Activated T-cell treated with anti-CD3 and anti-CD28 coated beads for 24 hours (primary cell): ENCODE measurements around the gene DTD1.

ENCODE experiments used
- DNase-seq: peaks from one replicate; pipeline ENCODE4 v3.0.0-alpha.2; 2020; ENCODE audit warnings: low read depth

Gene DTD1

GRCh38 chr20:18712131-18712530, 124.3 kb downstream of the DTD1 start:
- DNase-seq, result no peak

GRCh38 chr20:18712882-18713281, 125.0 kb downstream of the DTD1 start:
- DNase-seq, result no peak

DNA sequence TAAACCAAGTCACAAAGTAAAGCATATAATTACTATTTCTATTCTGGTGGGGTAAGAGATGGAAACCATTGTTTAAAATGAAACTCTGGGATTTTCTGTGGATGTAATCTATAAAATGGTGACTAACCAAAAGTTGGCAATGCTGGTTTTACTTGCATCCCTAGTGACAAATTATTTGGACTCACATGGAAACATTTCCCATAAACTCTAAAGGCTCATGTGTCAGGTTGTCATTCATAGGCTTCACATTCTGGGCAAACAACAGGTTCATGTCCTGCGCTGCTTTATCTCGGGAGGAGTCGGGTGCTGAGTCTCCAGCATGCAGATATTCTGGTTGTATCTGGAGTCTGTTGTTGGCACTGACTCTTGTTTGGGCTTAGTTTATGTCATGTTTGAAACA, 127.7 kb downstream of the DTD1 start:
- DNase-seq, result no peak

DNA sequence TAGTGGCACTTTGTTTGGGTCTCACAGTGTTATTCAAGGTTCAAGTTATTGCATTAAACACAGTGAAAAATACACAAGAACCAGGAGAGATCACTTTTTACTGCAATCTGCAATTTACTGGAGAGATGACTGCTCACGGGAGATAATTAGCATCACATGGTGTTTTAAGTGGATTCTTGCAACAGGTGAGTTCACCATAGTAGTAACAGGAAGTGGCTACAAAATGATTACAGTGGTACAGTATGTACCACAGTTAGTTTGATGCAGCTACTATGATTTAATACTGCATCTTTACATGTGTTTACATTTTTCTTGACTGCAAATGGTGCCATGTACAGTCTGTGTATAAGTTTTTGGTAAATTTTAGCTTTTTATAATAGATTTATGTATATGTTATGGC, 129.2 kb downstream of the DTD1 start:
- no peak for DNase-seq

DNA sequence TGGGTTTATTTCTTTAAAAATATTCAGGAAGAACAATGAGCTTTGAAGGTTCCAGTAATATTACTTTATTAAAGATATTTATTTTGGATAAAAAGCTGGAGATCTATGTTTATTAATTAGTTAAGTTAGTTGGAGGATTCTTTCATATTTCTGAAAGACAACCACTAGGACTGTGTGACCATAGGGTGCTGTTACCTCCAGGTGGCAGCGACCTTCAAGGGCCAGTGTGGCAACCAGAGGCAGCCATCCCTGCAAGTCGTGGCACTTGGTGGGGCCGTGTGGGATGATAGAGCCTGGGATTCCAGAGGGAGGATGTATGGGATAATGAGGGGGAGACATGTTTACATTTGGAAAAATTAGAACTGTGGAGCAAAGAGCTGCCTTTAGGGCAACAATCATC, 130.3 kb downstream of the DTD1 start:
- no peak for DNase-seq

DNA sequence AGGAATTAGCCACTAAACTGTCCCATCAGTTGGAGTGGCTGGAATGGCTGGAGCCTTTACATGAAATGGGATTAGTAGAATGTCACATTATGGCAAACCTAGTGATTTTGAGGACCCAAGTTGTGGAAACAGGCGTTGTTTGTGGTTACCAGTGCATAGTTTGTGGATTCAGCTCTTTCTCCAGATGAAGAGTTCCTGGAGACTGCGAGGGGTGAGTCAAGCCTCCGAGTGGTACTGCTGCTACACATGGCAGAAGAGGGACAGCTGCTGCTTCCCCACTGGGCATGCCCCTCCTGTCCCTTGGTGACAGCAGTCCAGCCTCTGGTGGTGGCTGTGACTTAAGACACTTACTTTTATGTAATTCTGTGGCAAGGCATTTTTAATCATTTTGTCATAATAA, 131.6 kb downstream of the DTD1 start:
- DNase-seq, result no peak

DNA sequence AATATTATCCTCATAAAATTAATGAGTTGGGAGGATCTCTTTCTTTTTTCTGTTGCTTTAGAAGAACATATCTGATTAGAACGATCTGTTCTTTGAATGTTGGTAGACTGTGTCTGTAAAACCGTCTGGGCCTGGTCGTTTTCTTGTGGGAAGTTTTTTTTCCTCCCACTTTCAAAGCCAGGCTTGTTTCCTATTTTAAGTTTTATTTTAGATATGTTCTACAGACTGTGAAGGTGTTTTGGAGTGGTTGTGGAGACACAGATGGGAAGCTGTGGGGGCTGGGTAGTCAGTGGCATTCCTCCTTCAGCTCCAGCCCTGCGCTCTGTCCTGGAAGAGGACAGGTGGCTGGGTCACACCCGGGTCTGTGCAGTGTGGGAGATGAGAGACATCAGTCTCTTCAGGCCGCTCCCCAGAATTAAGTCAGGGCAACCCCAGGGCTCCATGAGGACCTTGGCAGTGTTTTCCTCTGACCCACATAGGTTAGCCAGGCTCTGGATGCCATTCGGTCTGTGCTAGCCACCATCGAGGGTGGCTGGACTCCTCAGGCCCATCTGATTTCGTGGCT, 133.8 kb downstream of the DTD1 start:
- no peak for DNase-seq

- no peak for DNase-seq
Measured at GRCh38 chr20:18722371-18722770, 134.5 kb downstream of the DTD1 start.

- no peak for DNase-seq
Measured at GRCh38 chr20:18724077-18724476, 136.2 kb downstream of the DTD1 start.

DNA sequence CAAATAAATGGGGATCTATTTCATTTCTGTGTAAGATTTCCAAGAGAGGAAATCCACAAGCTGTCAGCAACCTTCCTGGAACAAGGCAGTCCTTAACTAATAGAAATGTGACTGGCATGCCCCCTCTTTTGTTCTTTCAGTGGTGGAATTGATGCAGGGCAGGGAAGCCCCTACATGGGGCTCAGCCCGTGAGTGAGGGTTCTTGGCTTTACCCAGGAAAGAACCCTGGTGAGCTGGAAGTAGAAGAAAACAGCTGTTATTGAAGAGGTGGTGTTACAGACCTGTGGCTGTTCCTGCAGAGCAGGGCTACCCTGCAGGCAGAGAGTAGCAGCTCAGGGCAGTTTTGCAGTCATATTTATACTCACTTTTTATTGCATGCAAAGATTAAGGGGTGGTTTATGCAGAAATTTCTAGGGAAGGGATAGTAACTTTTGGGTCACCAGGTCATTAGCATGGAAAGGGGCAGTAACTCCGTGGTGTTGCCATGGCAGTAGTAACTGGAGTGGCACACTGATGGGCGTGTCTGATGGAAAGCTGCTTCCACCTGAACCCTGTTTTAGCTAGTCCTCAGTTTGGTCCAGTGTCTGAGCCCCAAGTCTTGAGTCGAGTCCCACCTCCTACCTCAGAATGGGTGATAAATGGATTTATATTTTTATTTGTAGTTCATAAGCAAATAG, 137.1 kb downstream of the DTD1 start:
- DNase-seq, result no peak

- no peak for DNase-seq
Measured at GRCh38 chr20:18727032-18727508, 139.2 kb downstream of the DTD1 start.

- DNase-seq, result no peak
Measured at GRCh38 chr20:18728165-18728869, 140.5 kb downstream of the DTD1 start.

DNA sequence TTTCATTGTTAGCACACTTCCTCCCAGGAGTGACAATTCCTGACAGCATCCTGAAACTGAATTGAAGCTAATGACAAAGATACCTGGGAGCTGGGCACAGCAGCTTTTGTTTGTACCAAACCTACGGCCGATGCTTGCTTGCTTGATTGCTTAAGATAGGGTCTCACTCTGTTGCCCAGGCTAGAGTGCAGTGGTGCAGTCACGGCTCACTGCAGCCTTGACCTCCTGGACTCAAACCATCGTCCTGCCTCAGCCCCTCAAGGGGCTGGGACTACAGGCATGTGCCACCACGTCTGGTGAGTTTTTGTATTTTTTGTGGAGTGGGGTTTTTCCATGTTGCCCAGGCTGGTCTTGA, 141.0 kb downstream of the DTD1 start:
- DNase-seq, result no peak

DNA sequence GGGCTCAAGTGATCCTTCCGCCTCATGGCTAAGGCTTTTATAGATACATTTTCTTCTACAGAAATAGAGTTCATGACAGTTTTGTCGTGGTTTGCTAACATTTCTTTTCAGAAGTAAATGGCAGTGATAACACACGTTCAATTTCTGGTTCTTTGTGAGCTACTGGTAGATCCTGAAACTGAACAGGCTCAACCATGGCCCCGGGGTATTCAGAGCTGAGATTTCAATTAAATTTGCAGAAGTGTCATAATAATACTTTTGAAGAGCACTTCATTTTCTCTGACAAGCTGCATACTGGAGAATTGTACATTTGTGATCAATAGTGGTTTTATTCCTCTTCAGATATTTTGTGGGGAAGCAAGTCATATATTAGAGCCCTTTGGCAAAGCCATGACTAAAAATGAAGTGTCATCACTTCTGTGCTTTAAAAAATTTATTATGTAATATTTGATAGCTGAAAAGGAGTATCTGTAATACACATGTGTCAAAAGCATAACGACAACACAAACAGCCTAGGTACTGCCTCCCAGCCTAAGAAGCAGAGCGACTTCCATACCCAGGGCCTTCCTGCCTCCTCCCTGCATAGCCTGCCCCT, 141.5 kb downstream of the DTD1 start:
- DNase-seq, result no peak

DNA sequence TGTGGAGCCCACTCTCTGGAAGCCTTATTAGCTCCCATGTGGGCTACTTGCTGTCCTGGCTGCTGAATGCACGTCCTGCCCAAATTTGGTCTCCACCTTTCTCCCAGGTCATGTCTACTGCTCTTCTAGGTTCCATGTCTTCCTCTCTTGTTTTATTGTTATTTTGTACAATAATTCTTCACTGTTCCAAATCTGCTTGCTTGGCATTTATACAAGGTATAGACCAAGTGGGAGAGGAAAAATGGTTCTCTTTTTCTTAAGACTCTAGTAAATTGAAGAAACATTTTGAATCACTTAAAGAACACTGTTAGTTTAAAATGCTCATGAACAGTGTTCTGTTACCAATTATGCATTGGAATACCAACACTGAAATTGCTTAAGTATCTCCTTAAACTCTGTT, 144.1 kb downstream of the DTD1 start:
- no peak for DNase-seq

DNA sequence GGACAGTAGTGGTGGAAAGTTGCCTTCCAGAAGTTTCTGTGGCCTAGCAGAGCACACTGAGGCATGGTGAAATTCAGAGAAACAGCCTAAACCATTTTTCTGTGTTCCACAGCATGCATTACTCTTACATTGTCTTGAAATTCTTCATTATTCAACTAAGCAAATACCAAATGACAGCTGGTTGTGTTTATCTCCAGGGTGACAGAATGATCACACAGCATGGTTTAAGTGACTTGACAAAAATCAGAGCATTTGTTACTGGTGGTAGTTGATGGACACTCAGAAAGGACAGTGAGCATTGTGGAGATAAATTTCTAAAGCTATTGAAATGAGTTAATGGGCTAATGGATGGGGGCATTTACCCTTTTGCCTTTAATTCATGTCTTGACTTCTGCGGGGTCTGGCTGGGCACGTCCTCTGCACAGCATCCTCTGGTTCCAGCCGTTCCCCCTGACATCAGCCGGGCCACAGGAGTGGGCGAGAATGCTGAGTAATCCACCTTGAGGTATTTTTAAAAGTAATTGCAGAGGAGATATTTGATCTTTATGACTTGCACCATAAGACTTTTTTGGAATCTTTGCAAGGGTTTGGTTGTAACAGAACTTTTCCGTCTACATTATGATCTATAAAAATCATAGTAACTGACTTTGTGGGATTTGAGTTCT, 146.8 kb downstream of the DTD1 start:
- DNase-seq, result no peak

DNA sequence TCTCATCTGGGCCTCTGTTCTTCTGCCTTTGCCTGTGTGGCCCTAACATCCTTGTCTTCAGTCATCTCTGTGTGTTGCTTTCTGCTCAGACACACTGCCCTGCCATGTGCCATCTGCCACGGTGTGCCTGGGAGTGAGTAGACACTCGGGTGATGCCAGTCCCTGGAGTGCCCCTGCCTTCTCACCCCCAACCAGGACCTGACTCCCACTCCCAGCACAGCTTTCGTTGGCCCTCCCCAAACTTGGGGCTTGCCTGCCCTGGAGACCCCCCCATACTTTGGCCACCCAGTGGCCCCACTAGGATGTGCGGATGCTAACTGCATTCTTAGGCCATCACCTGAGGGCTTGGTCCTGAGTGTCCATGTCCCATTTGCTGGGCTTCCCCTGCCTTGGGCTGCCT, 149.3 kb downstream of the DTD1 start:
- no peak for DNase-seq

DNA sequence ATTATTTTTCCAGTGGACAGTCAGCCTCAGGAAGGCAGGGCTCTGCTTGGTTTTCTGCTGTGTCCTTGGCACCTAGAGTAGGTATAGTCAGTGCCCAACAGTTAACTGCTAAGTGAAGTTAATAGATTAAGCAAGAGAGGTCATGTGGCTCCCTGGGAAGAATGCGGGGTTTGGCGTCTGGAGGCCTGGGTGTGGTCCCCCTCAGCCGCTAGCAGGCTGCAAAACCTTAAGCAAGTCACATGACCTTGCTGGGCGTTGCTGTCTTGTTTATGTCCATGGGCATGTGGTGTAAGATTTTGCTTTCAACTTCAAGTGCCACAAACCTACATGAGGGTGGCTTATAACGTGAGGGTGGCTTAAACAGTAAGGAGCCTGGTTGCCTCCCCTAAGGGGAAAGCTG, 150.2 kb downstream of the DTD1 start:
- DNase-seq, result no peak

DNA sequence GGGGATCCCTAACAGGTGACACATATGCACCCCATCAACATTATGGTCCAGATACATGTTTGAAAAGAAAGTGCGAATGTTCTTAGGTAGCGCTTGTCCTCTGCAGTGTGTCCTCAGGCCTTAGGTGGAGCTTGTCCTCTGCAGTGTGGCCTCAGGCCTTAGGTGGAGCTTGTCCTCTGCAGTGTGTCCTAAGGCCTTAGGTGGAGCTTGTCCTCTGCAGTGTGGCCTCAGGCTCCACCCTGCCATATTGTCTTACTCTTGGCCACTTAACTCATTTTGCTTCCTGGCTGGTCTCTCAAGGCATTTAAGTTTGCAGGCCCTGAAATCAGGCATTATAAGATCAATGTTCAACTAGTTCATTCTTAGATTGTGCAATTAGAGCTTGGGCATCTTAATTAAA, 151.0 kb downstream of the DTD1 start:
- DNase-seq, result no peak

DNA sequence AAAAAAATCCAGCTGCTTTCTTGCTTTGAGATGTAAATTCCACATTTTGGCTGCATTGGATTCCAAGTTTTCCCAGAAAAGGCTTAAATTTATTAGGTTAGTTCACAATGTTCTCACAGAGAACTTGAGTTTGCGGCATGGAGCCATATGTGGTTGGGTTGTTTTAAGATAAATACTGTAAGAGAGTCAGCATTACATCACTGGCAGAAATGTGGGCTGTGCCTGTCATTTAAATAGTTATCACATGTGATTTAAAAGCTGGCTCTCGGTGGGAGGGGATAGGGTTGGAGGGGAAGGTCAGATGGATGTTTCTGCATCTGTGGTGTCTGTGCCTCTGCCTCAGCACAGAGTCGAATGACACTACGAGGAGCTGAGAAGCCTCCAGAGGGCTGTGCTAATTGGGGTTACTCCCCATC, 151.9 kb downstream of the DTD1 start:
- DNase-seq, result no peak

- no peak for DNase-seq
Measured at GRCh38 chr20:18740726-18741125, 152.9 kb downstream of the DTD1 start.

DNA sequence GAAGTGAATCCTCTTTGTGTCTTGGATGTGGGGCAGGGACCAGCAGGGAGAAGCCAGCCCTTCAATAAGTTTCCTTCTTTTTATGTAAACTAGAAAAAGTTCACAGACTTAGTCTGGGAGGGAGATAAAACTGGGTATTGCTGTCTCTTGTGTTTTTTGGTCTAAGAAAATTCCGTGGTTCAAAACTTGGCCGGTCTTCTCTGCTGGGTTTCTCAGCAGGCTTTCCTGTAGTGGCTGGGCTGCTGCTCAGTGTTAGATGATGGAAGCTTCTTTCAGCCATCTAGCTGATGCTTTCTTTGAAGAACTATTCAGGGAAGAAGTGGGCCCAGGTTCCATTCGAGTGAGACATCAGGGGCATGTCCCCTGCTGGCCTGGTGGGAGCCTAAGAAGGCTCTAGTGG, 155.0 kb downstream of the DTD1 start:
- no peak for DNase-seq
